Central memory CD8-positive, alpha-beta T cell (primary cell): ENCODE measurements around the gene NISCH.

ENCODE experiments used
- ATAC-seq: fragments of 150-1000 bp; cut with Tn5 transposase; replicated peaks from 2 replicates; pipeline ENCODE4 v1.10.0; 2022; ENCODE audit warnings: mild to moderate bottlenecking, moderate FRiP score, moderate number of reproducible peaks; ENCODE audit not compliant: poor library complexity, severe bottlenecking; ENCODE audit errors: extremely low read depth
- DNase-seq, 2 donors: peaks; one replicate each; pipeline ENCODE4 v3.0.0; 2021; ENCODE audit warnings: low spot score in 2 of 2
- H3K27ac Mint-ChIP-seq: one replicate; pipeline ENCODE4 v1.8.0; 2022; ENCODE audit warnings: low read depth, mild to moderate bottlenecking, moderate library complexity, mixed read lengths
- H3K27me3 Mint-ChIP-seq: one replicate; pipeline ENCODE4 v1.8.0; 2022; ENCODE audit warnings: mixed read lengths
- H3K36me3 Mint-ChIP-seq: one replicate; pipeline ENCODE4 v1.8.0; 2022; ENCODE audit warnings: mild to moderate bottlenecking, moderate library complexity, mixed read lengths; ENCODE audit not compliant: insufficient read depth
- H3K4me1 Mint-ChIP-seq: one replicate; pipeline ENCODE4 v1.8.0; 2022; ENCODE audit warnings: mixed read lengths
- H3K4me3 Mint-ChIP-seq: one replicate; pipeline ENCODE4 v1.8.0; 2022; ENCODE audit warnings: mild to moderate bottlenecking, moderate library complexity, mixed read lengths
- H3K9me3 Mint-ChIP-seq: one replicate; pipeline ENCODE4 v1.8.0; 2022; ENCODE audit warnings: mixed read lengths

The NISCH gene

GRCh38 chr3:52487788-52488691 lies 32.6 kb downstream of the NISCH start:
- Mint-ChIP-seq H3K27ac (no peak overlapping the region), H3K36me3 (peaks cover 31% of the 10 kb centered on the region), H3K9me3 (no peaks in the 10 kb centered on the region), H3K4me1 (peaks cover 5% of the 10 kb centered on the region), H3K4me3 (no peak overlapping the region), H3K27me3 (no peaks in the 10 kb centered on the region)
- DNase-seq = no peak
- ATAC-seq = no peak

GRCh38 chr3:52488746-52489145 lies 33.3 kb downstream of the NISCH start:
- no peaks in the 10 kb centered on the region for H3K27me3 Mint-ChIP-seq
- H3K4me3 Mint-ChIP-seq = no peak overlapping the region
- peaks cover 5% of the 10 kb centered on the region for H3K4me1 Mint-ChIP-seq
- DNase-seq (no peak), ATAC-seq (no peak)
- H3K9me3 Mint-ChIP-seq = no peaks in the 10 kb centered on the region
- H3K27ac Mint-ChIP-seq = no peak overlapping the region
- H3K36me3 Mint-ChIP-seq = peaks cover 30% of the 10 kb centered on the region

GRCh38 chr3:52489453-52489852 lies 34.0 kb downstream of the NISCH start:
- DNase-seq = no peak
- ATAC-seq = no peak
- Mint-ChIP-seq H3K27ac (no peak overlapping the region), H3K4me3 (no peak overlapping the region), H3K4me1 (peaks cover 9% of the 10 kb centered on the region), H3K36me3 (peaks cover 30% of the 10 kb centered on the region), H3K9me3 (no peaks in the 10 kb centered on the region), H3K27me3 (no peaks in the 10 kb centered on the region)

- DNase-seq = no peak
- Mint-ChIP-seq H3K27ac (no peak overlapping the region), H3K9me3 (no peaks in the 10 kb centered on the region), H3K36me3 (peaks cover 28% of the 10 kb centered on the region), H3K4me1 (peaks cover 10% of the 10 kb centered on the region), H3K4me3 (no peak overlapping the region), H3K27me3 (no peaks in the 10 kb centered on the region)
- no peak for ATAC-seq
These were observed 34.9 kb downstream of the NISCH start for GRCh38 chr3:52490035-52490938.

GRCh38 chr3:52490939-52491526 lies 35.6 kb downstream of the NISCH start:
- no peak for ATAC-seq
- peaks cover 10% of the 10 kb centered on the region for H3K4me1 Mint-ChIP-seq
- no peaks in the 10 kb centered on the region for H3K9me3 Mint-ChIP-seq
- DNase-seq = no peak
- H3K27me3 Mint-ChIP-seq = no peaks in the 10 kb centered on the region
- H3K27ac Mint-ChIP-seq = no peak overlapping the region
- peaks cover 22% of the 10 kb centered on the region for H3K36me3 Mint-ChIP-seq
- no peak overlapping the region for H3K4me3 Mint-ChIP-seq

- ATAC-seq (no peak), DNase-seq (no peak)
- Mint-ChIP-seq H3K4me1 (peaks cover 10% of the 10 kb centered on the region), H3K4me3 (no peak overlapping the region), H3K36me3 (peaks cover 19% of the 10 kb centered on the region), H3K27me3 (no peaks in the 10 kb centered on the region), H3K9me3 (no peaks in the 10 kb centered on the region), H3K27ac (no peak overlapping the region)
These were observed 36.7 kb downstream of the NISCH start for GRCh38 chr3:52492059-52492458.

- no peak overlapping the region for H3K4me3 Mint-ChIP-seq
- H3K36me3 Mint-ChIP-seq = peaks cover 16% of the 10 kb centered on the region
- DNase-seq = no peak
- no peaks in the 10 kb centered on the region for H3K27me3 Mint-ChIP-seq
- H3K4me1 Mint-ChIP-seq = peaks cover 10% of the 10 kb centered on the region
- H3K9me3 Mint-ChIP-seq = no peaks in the 10 kb centered on the region
- no peak for ATAC-seq
- no peak overlapping the region for H3K27ac Mint-ChIP-seq
These were observed 38.0 kb downstream of the NISCH start for GRCh38 chr3:52493232-52494017.

GRCh38 chr3:52494445-52494844 lies 39.0 kb downstream of the NISCH start:
- Mint-ChIP-seq H3K36me3 (peaks cover 12% of the 10 kb centered on the region), H3K27me3 (no peaks in the 10 kb centered on the region), H3K4me1 (peaks cover 10% of the 10 kb centered on the region), H3K27ac (peak overlapping the region; percentile 56), H3K9me3 (no peaks in the 10 kb centered on the region), H3K4me3 (no peak overlapping the region)
- ATAC-seq (no peak), DNase-seq (no peak)

- Mint-ChIP-seq H3K4me1 (peaks cover 10% of the 10 kb centered on the region), H3K27ac (peak within 1 kb of the TSS; percentile 56), H3K4me3 (no peak within 1 kb of the TSS), H3K27me3 (no peaks in the 10 kb centered on the region), H3K9me3 (no peaks in the 10 kb centered on the region), H3K36me3 (peaks cover 10% of the 10 kb centered on the region)
- ATAC-seq = no peak
- no peak for DNase-seq
These were observed 39.6 kb downstream of the NISCH start, which contains the start of gene STAB1 for GRCh38 chr3:52494886-52495495. STAB1 (plus strand) TSS chr3:52495338; CDS start chr3:52495414, 76 bp downstream.

GRCh38 chr3:52495777-52496602 lies 40.6 kb downstream of the NISCH start:
- no peak for DNase-seq

More at GRCh38 chr3:52495777-52496602, 40.6 kb downstream of the NISCH start:
- Mint-ChIP-seq H3K9me3 (no peaks in the 10 kb centered on the region), H3K27me3 (no peaks in the 10 kb centered on the region), H3K27ac (peak overlapping the region; percentile 29), H3K4me1 (peaks cover 10% of the 10 kb centered on the region), H3K4me3 (no peak overlapping the region), H3K36me3 (peaks cover 10% of the 10 kb centered on the region)
- no peak for ATAC-seq
